K562 (cell line): Measurements from ENCODE around the gene HOTAIR. TPM values are rescaled to one million over a fixed set of nuclear protein-coding genes. Genes with fewer than 3 reads are reported as not detected.

ENCODE experiments used
- CBX3 ChIP-seq, 2 experiments: IDR thresholded peaks; 1 replicate in 1 of 2; 2 replicates in 1 of 2; pipeline ENCODE4 v1.6.1; 2012; ENCODE audit warnings: inconsistent platforms in 2 of 2, low read length in 2 of 2, borderline replicate concordance in 1 of 2, control low read depth in 1 of 2
- DDX20 ChIP-seq: fragments of 450-650 bp; IDR thresholded peaks from 2 replicates; pipeline ENCODE4 v1.6.1; 2016; ENCODE audit warnings: missing genetic modification characterization, low read depth, mild to moderate bottlenecking, missing compliant biosample characterization, moderate library complexity
- EZH2 ChIP-seq: IDR thresholded peaks from 2 replicates; pipeline ENCODE4 v1.6.1; 2012; ENCODE audit warnings: low read depth, mild to moderate bottlenecking, inconsistent platforms, low read length, borderline replicate concordance
- FOXP1 ChIP-seq: sonication (generic); formaldehyde crosslinking; IDR thresholded peaks from 2 replicates; pipeline ENCODE4 v1.8.0; 2022; ENCODE audit warnings: mild to moderate bottlenecking, missing genetic modification reagents
- JUN ChIP-seq, 2 experiments: sonication (generic) in 1 of 2; formaldehyde crosslinking in 1 of 2; IDR thresholded peaks; 2 replicates each; pipeline versions ENCODE4 v1.6.1 to v1.8.0; 2012 to 2022; ENCODE audit warnings: borderline replicate concordance in 2 of 2, mild to moderate bottlenecking in 2 of 2, improper control_type of control experiment in 1 of 2, low read depth in 1 of 2, low read length in 1 of 2, missing genetic modification reagents in 1 of 2
- TARDBP ChIP-seq: fragments of 450-650 bp; IDR thresholded peaks from 2 replicates; pipeline ENCODE4 v1.6.1; 2016
- TCF15 ChIP-seq: fragments of 250-450 bp; sonication (Bioruptor Pico); IDR thresholded peaks from 2 replicates; pipeline ENCODE4 v1.8.0; 2022; ENCODE audit warnings: moderate library complexity, mild to moderate bottlenecking, inconsistent platforms
- TCF7L2 ChIP-seq: fragments of 150-350 bp; IDR thresholded peaks from 2 replicates; pipeline ENCODE4 v1.6.1; 2016; ENCODE audit warnings: low read depth, mild to moderate bottlenecking, low read length, moderate library complexity
- ZBED1 ChIP-seq: IDR thresholded peaks from 2 replicates; pipeline ENCODE4 v1.6.1; 2014
- ZBTB12 ChIP-seq: fragments of 250-450 bp; sonication (Bioruptor Pico); IDR thresholded peaks from 2 replicates; pipeline ENCODE4 v1.4.0; 2020
- ZBTB43 ChIP-seq: sonication (generic); formaldehyde crosslinking; IDR thresholded peaks from 2 replicates; pipeline ENCODE4 v1.8.0; 2023; ENCODE audit warnings: mild to moderate bottlenecking, missing genetic modification reagents
- ZNF12 ChIP-seq: sonication (generic); formaldehyde crosslinking; IDR thresholded peaks from 2 replicates; pipeline ENCODE4 v1.4.0; 2020; ENCODE audit warnings: mild to moderate bottlenecking, missing genetic modification reagents
- polyA plus RNA-seq, 8 experiments: library from polyadenylated mRNA; depleted of rRNA in 4 of 8; stranded (reverse) in 5 of 8; unstranded in 3 of 8; fragments of >200 nt; fragmentation: Nextera tagmentation in 2 of 8; fragmentation: Illumina TruSeq in 1 of 8; extraction: Ambion mirVana in 2 of 8; extraction: Trizol in 1 of 8; gene quantifications; 2 replicates each; pipeline versions ENCODE4 v1.2.1 to v1.2.3, GENCODE V29; 2011 to 2014; ENCODE audit warnings: inconsistent platforms in 1 of 8, missing spikeins in 1 of 8
- total RNA-seq, 7 experiments: library from RNA; depleted of rRNA in 6 of 7; stranded (reverse); fragments of >200 nt in 6 of 7; fragmentation: Illumina TruSeq in 2 of 7; extraction: Trizol in 2 of 7; gene quantifications; 2 replicates each; pipeline versions ENCODE4 v1.2.1 to v1.2.3, GENCODE V29; 2011 to 2021; ENCODE audit warnings: low replicate concordance in 1 of 7

The HOTAIR gene
- total and polyA plus RNA-seq, 9 of the 15 experiments (the other 6 are each of a cell fraction or from before 2014, with no cell fraction given) = 0.04 TPM; not detected in 8

GRCh38 chr12:53937099-53937498 is 37.7 kb downstream of the HOTAIR start (continued):
- TF ChIP-seq ZBTB43 (CRISPR knock-in tag) (no peak), ZBED1 (no peak), EZH2 (no peak), FOXP1 (CRISPR knock-in tag) (no peak), TCF7L2 (no peak), ZBTB12 (no peak), DDX20 (tag) (no peak), CBX3 (IDR thresholded peaks at IDR 0.05; ENCODE audit: borderline replicate concordance in 1 of 2, low read length in 2 of 2) (no peak), ZNF12 (CRISPR knock-in tag) (no peak), TARDBP (no peak), TCF15 (CRISPR knock-in tag) (no peak), JUN (IDR thresholded peaks at IDR 0.05; ENCODE audit: borderline replicate concordance, low read depth, low read length) (no peak), JUN (CRISPR knock-in tag; IDR thresholded peaks at IDR 0.05; ENCODE audit: borderline replicate concordance) (no peak)
- TF ChIP-seq, all 486 proteins: peak for 0
